SK-N-SH (cell line): ENCODE measurements around the gene SFMBT2. TPM values are rescaled to one million over a fixed set of nuclear protein-coding genes. Genes with fewer than 3 reads are reported as not detected.

Source experiments
- CTCF ChIA-PET: fragments of 300-600, 350-600 bp; formaldehyde crosslinking; extraction: SDS; loops from one replicate; lab custom pipeline; 2021; lab: Yijun Ruan, JAX
- POLR2A ChIA-PET: fragments of 350-600 bp; sonication (Branson Sonifier 250); formaldehyde crosslinking; extraction: SDS; loops from one replicate; lab custom pipeline; 2020; ENCODE audit warnings: antibody characterized with exemption, inconsistent platforms; lab: Yijun Ruan, JAX
- DNase-seq: peaks from one replicate; pipeline ENCODE4 v3.0.0; 2012
- H2AFZ ChIP-seq: fragments of 200-600 bp; sonication (generic); 2 replicates; pipeline ENCODE4 v1.8.1; 2016; ENCODE audit warnings: antibody characterized with exemption, mild to moderate bottlenecking, low read depth
- H3F3A ChIP-seq: fragments of 200-600 bp; sonication (generic); replicated peaks from 2 replicates; pipeline ENCODE3; 2016; ENCODE audit warnings: antibody characterized with exemption, mild to moderate bottlenecking; ENCODE audit not compliant: insufficient read depth
- H3K27ac ChIP-seq, 2 experiments: fragments of 200-500 bp in 1 of 2; fragments of 200-600 bp in 1 of 2; sonication (Bioruptor generic) in 1 of 2; sonication (generic), shearing (Covaris generic) in 1 of 2; 2 replicates each; pipeline versions ENCODE4 v1.5.1 to v1.6.1; 2014 to 2016; ENCODE audit warnings: low read depth in 2 of 2, inconsistent platforms in 1 of 2, low read length in 1 of 2, mild to moderate bottlenecking in 1 of 2, mixed read lengths in 1 of 2
- H3K27me3 ChIP-seq: fragments of 200-600 bp; sonication (generic), shearing (Covaris generic); 2 replicates; pipeline ENCODE4 v1.6.1; 2016; ENCODE audit warnings: mixed run types; ENCODE audit not compliant: insufficient read depth
- H3K36me3 ChIP-seq, 2 experiments: fragments of 200-500 bp in 1 of 2; fragments of 200-600 bp in 1 of 2; sonication (Bioruptor generic) in 1 of 2; sonication (generic) in 1 of 2; replicated peaks in 1 of 2; 2 replicates each; pipeline versions ENCODE3 to v1.5.1; 2014 to 2016; ENCODE audit warnings: low read length in 1 of 2, mild to moderate bottlenecking in 1 of 2; ENCODE audit not compliant: insufficient read depth in 2 of 2, control insufficient read depth in 1 of 2
- H3K4me1 ChIP-seq, 2 experiments: fragments of 200-500 bp in 1 of 2; fragments of 200-600 bp in 1 of 2; sonication (Bioruptor generic) in 1 of 2; sonication (generic), shearing (Covaris generic) in 1 of 2; 2 replicates each; pipeline versions ENCODE4 v1.5.1 to v1.6.1; 2014 to 2016; ENCODE audit warnings: low read depth in 1 of 2, low read length in 1 of 2, mixed run types in 1 of 2; ENCODE audit not compliant: insufficient read depth in 2 of 2, control insufficient read depth in 1 of 2
- H3K4me2 ChIP-seq: fragments of 200-600 bp; sonication (generic), shearing (Covaris generic); 2 replicates; pipeline ENCODE4 v1.6.1; 2017; ENCODE audit warnings: mixed run types
- H3K4me3 ChIP-seq, 2 experiments: fragments of 200-500 bp in 1 of 2; fragments of 200-600 bp in 1 of 2; sonication (Bioruptor generic) in 1 of 2; sonication (generic), shearing (Covaris generic) in 1 of 2; 2 replicates each; pipeline versions ENCODE4 v1.5.1 to v1.8.1; 2014 to 2016; ENCODE audit warnings: low read depth in 2 of 2, inconsistent platforms in 1 of 2, low read length in 1 of 2, mild to moderate bottlenecking in 1 of 2, mixed read lengths in 1 of 2, moderate library complexity in 1 of 2
- H3K79me2 ChIP-seq: fragments of 200-600 bp; sonication (generic); 2 replicates; pipeline ENCODE4 v1.8.1; 2017; ENCODE audit warnings: mild to moderate bottlenecking; ENCODE audit not compliant: insufficient read depth
- H3K9ac ChIP-seq: fragments of 200-600 bp; sonication (generic); 2 replicates; pipeline ENCODE4 v1.6.1; 2017; ENCODE audit warnings: mixed run types
- H3K9me2 ChIP-seq: fragments of 200-600 bp; sonication (generic); 2 replicates; pipeline ENCODE4 v1.6.1; 2017; ENCODE audit warnings: mixed run types
- H3K9me3 ChIP-seq: fragments of 200-600 bp; sonication (generic); 2 replicates; pipeline ENCODE4 v1.6.1; 2017; ENCODE audit warnings: mixed run types, mild to moderate bottlenecking, moderate library complexity
- H4K20me1 ChIP-seq: fragments of 200-600 bp; sonication (generic); 2 replicates; pipeline ENCODE4 v1.6.1; 2017; ENCODE audit warnings: mild to moderate bottlenecking, mixed run types; ENCODE audit not compliant: insufficient read depth
- CTCF ChIP-seq: fragments of 200-600 bp; sonication (generic); IDR thresholded peaks from 2 replicates; pipeline ENCODE4 v1.6.1; 2017; ENCODE audit warnings: antibody characterized with exemption, mild to moderate bottlenecking, moderate library complexity
- ELF1 ChIP-seq: IDR thresholded peaks from 2 replicates; pipeline ENCODE4 v1.4.0; 2012
- GABPA ChIP-seq: IDR thresholded peaks from 2 replicates; pipeline ENCODE4 v1.4.0; 2012; ENCODE audit warnings: low read depth, mild to moderate bottlenecking
- GATA2 ChIP-seq: sonication (generic); formaldehyde crosslinking; IDR thresholded peaks from 2 replicates; pipeline ENCODE4 v1.5.0; 2020; ENCODE audit warnings: mild to moderate bottlenecking, missing genetic modification reagents
- IRF3 ChIP-seq: fragments of 150-350 bp; IDR thresholded peaks from 2 replicates; pipeline ENCODE4 v1.6.1; 2016; ENCODE audit warnings: mild to moderate bottlenecking, low read depth, low read length
- JUND ChIP-seq: IDR thresholded peaks from 2 replicates; pipeline ENCODE4 v1.4.0; 2012
- MAX ChIP-seq: IDR thresholded peaks from 2 replicates; pipeline ENCODE4 v1.4.0; 2012; ENCODE audit warnings: low read depth
- MXI1 ChIP-seq: IDR thresholded peaks from 2 replicates; pipeline ENCODE4 v1.6.1; 2012; ENCODE audit warnings: mild to moderate bottlenecking, low read depth, low read length, improper control_type of control experiment
- NFIC ChIP-seq: IDR thresholded peaks from 2 replicates; pipeline ENCODE4 v1.4.0; 2012; ENCODE audit warnings: borderline replicate concordance
- PBX3 ChIP-seq: IDR thresholded peaks from 2 replicates; pipeline ENCODE4; 2012
- RCOR1 ChIP-seq: fragments of 150-350 bp; IDR thresholded peaks from 2 replicates; pipeline ENCODE4 v1.6.1; 2017; ENCODE audit warnings: antibody characterized with exemption, low read length
- REST ChIP-seq: IDR thresholded peaks from 2 replicates; pipeline ENCODE4 v1.6.1; 2012; ENCODE audit warnings: mild to moderate bottlenecking, low read depth, low read length, moderate library complexity
- RXRA ChIP-seq: IDR thresholded peaks from 2 replicates; pipeline ENCODE4 v1.4.0; 2012; ENCODE audit warnings: low read depth, mild to moderate bottlenecking, borderline replicate concordance
- TAF1 ChIP-seq: IDR thresholded peaks from 2 replicates; pipeline ENCODE4 v1.6.1; 2012; ENCODE audit warnings: low read depth, mild to moderate bottlenecking, low read length, moderate library complexity, borderline replicate concordance
- TEAD4 ChIP-seq: IDR thresholded peaks from 2 replicates; pipeline ENCODE4 v1.4.0; 2012; ENCODE audit warnings: mild to moderate bottlenecking, borderline replicate concordance; ENCODE audit not compliant: insufficient read depth
- USF1 ChIP-seq: IDR thresholded peaks from 2 replicates; pipeline ENCODE4 v1.4.0; 2012; ENCODE audit warnings: low read depth, borderline replicate concordance
- USF2 ChIP-seq: fragments of 150-350 bp; IDR thresholded peaks from 2 replicates; pipeline ENCODE4 v1.6.1; 2017; ENCODE audit warnings: antibody characterized with exemption, low read length, low read depth, borderline replicate concordance
- WGBS: methylation state at CpG from one replicate; pipeline ENCODE4 v1.1.6; 2017; ENCODE audit warnings: low lambda C conversion rate; 5-methylcytosine and 5-hydroxymethylcytosine counted together
- polyA plus RNA-seq, 3 experiments: library from polyadenylated mRNA; depleted of rRNA; stranded (reverse); fragments of >200 nt; gene quantifications; 2 replicates each; pipeline ENCODE4 v1.2.3, GENCODE V29; 2012

SFMBT2 gene
- polyA plus RNA-seq, 1 of the 3 experiments (the other 2 are of a cell fraction), result 0.20 TPM

GRCh38 chr10:7364474-7364873 lies 46.4 kb downstream of the SFMBT2 start:
- Histone ChIP-seq H3K79me2 (no peaks in the 10 kb centered on the region), H3K27me3 (no peaks in the 10 kb centered on the region), H4K20me1 (no peaks in the 10 kb centered on the region), H3F3A (no peaks in the 10 kb centered on the region), H2AFZ (no peak overlapping the region), H3K9me2 (no peaks in the 10 kb centered on the region), H3K27ac (no peak overlapping the region), H3K9ac (no peak overlapping the region), H3K36me3 (no peaks in the 10 kb centered on the region), H3K4me3 (no peak overlapping the region), H3K4me2 (no peak overlapping the region), H3K4me1 (no peaks in the 10 kb centered on the region), H3K9me3 (no peaks in the 10 kb centered on the region)
- POLR2A ChIA-PET, result no interaction called here
- CTCF ChIA-PET, result no interaction called here
- 66% methylated on average over 6 of the region's 6 CpGs for WGBS
- no peak for DNase-seq
- no peak for TF ChIP-seq GATA2 (CRISPR knock-in tag)
- TF ChIP-seq MXI1, result no peak
- TF ChIP-seq USF1, result no peak
- TF ChIP-seq IRF3, result no peak
- no peak for TF ChIP-seq CTCF
- no peak for TF ChIP-seq RCOR1
- TF ChIP-seq ELF1, result no peak
- no peak for TF ChIP-seq TAF1

GRCh38 chr10:7363700-7364099 lies 47.1 kb downstream of the SFMBT2 start:
- no peak overlapping the region for H3K9ac ChIP-seq
- no peaks in the 10 kb centered on the region for H3F3A ChIP-seq
- H3K4me2 ChIP-seq, result no peak overlapping the region
- H3K27me3 ChIP-seq, result no peaks in the 10 kb centered on the region
- no peaks in the 10 kb centered on the region for H3K4me1 ChIP-seq
- no peaks in the 10 kb centered on the region for H4K20me1 ChIP-seq
- ChIA-PET POLR2A (no interaction called here), CTCF (no interaction called here)
- TF ChIP-seq RXRA, result no peak
- TF ChIP-seq REST, result no peak
- TF ChIP-seq TEAD4, result no peak
- no peak for TF ChIP-seq PBX3
- TF ChIP-seq USF2, result no peak
- TF ChIP-seq GABPA, result no peak
- TF ChIP-seq NFIC, result no peak
- no peak for TF ChIP-seq MAX
- TF ChIP-seq JUND, result no peak
- no peak for DNase-seq
- no peaks in the 10 kb centered on the region for H3K9me3 ChIP-seq
- no peak overlapping the region for H3K4me3 ChIP-seq
- no peaks in the 10 kb centered on the region for H3K36me3 ChIP-seq
- no peaks in the 10 kb centered on the region for H3K9me2 ChIP-seq
- no peak overlapping the region for H2AFZ ChIP-seq
- H3K27ac ChIP-seq, result no peak overlapping the region
- H3K79me2 ChIP-seq, result no peaks in the 10 kb centered on the region
- 59% methylated on average over 6 of the region's 6 CpGs for WGBS
